GM23338 (cell line): Measurements from ENCODE around the gene CRYBB3. TPM values are rescaled to one million over a fixed set of nuclear protein-coding genes. Genes with fewer than 3 reads are reported as not detected.
A peak's percentile ranks its signal among the peaks of the same experiment; 100 is the strongest.
"Not testable (repeated sequence)": the region's sequence is repeated elsewhere in the genome, so short reads cannot be mapped to it uniquely, and the experiment has no call there.

Source experiments
- ATAC-seq: fragments of 200-7000 bp; cut with Tn5 transposase; 3 replicates; pipeline ENCODE4 v1.9.1; 2020
- DNase-seq: peaks from one replicate; pipeline ENCODE4 v3.0.0-alpha.2; 2015; ENCODE audit warnings: low spot score
- H2AFZ ChIP-seq: fragments of 200-600 bp; sonication (generic); 2 replicates; pipeline ENCODE4 v1.8.0; 2016; ENCODE audit warnings: antibody characterized with exemption, mild to moderate bottlenecking, moderate library complexity
- H3F3A ChIP-seq: fragments of 200-600 bp; sonication (generic); replicated peaks from 2 replicates; pipeline ENCODE4 v1.8.0; 2017; ENCODE audit warnings: antibody characterized with exemption, mixed run types, low read depth
- H3K27ac ChIP-seq: fragments of 200-600 bp; sonication (generic); 2 replicates; pipeline ENCODE4 v1.6.1; 2016; ENCODE audit warnings: low read depth
- H3K27me3 ChIP-seq: fragments of 200-600 bp; sonication (generic); 2 replicates; pipeline ENCODE4 v1.8.0; 2016; ENCODE audit warnings: mild to moderate bottlenecking, mixed run types, moderate library complexity; ENCODE audit not compliant: insufficient read depth
- H3K36me3 ChIP-seq: fragments of 200-600 bp; sonication (generic); 2 replicates; pipeline ENCODE4 v1.8.0; 2016; ENCODE audit warnings: mild to moderate bottlenecking; ENCODE audit not compliant: insufficient read depth
- H3K4me1 ChIP-seq: fragments of 200-600 bp; sonication (generic); 2 replicates; pipeline ENCODE4 v1.8.0; 2016; ENCODE audit warnings: mild to moderate bottlenecking, moderate library complexity; ENCODE audit not compliant: insufficient read depth
- H3K4me2 ChIP-seq: fragments of 200-600 bp; sonication (generic); 2 replicates; pipeline ENCODE4 v1.7.1; 2017; ENCODE audit warnings: mixed run types
- H3K4me3 ChIP-seq: fragments of 200-600 bp; sonication (generic); 2 replicates; pipeline ENCODE4 v1.6.1; 2016; ENCODE audit warnings: mixed run types
- H3K79me2 ChIP-seq: fragments of 200-600 bp; sonication (generic); replicated peaks from 2 replicates; pipeline ENCODE4 v1.8.0; 2017; ENCODE audit warnings: mild to moderate bottlenecking; ENCODE audit not compliant: insufficient read depth
- H3K9me2 ChIP-seq: fragments of 200-600 bp; sonication (generic); 2 replicates; pipeline ENCODE4 v1.8.0; 2017; ENCODE audit not compliant: insufficient read depth
- H4K20me1 ChIP-seq: fragments of 200-600 bp; sonication (generic); replicated peaks from 2 replicates; pipeline ENCODE4 v1.8.0; 2017; ENCODE audit warnings: mild to moderate bottlenecking; ENCODE audit not compliant: insufficient read depth
- H3K27ac Mint-ChIP-seq: 2 replicates; pipeline ENCODE4 v1.8.0; 2020; ENCODE audit warnings: inconsistent platforms, mild to moderate bottlenecking, moderate library complexity, mixed read lengths
- H3K27me3 Mint-ChIP-seq: 3 replicates; pipeline ENCODE4 v1.8.0; 2022; ENCODE audit warnings: low read depth, mild to moderate bottlenecking, moderate library complexity, mixed read lengths, inconsistent platforms; ENCODE audit not compliant: insufficient read depth, poor library complexity
- H3K36me3 Mint-ChIP-seq: 3 replicates; pipeline ENCODE4 v1.8.0; 2021; ENCODE audit warnings: low read depth, mild to moderate bottlenecking, inconsistent platforms, moderate library complexity, mixed read lengths
- H3K4me1 Mint-ChIP-seq: 3 replicates; pipeline ENCODE4 v1.8.0; 2020; ENCODE audit warnings: mild to moderate bottlenecking, inconsistent platforms, mixed read lengths
- H3K4me3 Mint-ChIP-seq: 3 replicates; pipeline ENCODE4 v1.8.0; 2021; ENCODE audit warnings: moderate library complexity, mild to moderate bottlenecking, inconsistent platforms, mixed read lengths
- H3K9me3 Mint-ChIP-seq: 3 replicates; pipeline ENCODE4 v1.8.0; 2020; ENCODE audit warnings: moderate library complexity, mild to moderate bottlenecking, inconsistent platforms, mixed read lengths
- CREB1 ChIP-seq: fragments of 250-450 bp; sonication (Bioruptor Pico); IDR thresholded peaks from 2 replicates; pipeline ENCODE4 v1.5.0; 2020; ENCODE audit warnings: low read depth, mild to moderate bottlenecking, moderate library complexity
- CTCF ChIP-seq, 2 experiments: fragments of 200-600 bp in 1 of 2; sonication (generic) in 1 of 2; conservative IDR thresholded peaks; 2 replicates each; pipeline versions ENCODE4 v1.5.1 to v1.6.1; 2016 to 2017; ENCODE audit warnings: antibody characterized with exemption in 2 of 2, low read depth in 2 of 2, mild to moderate bottlenecking in 2 of 2, moderate library complexity in 1 of 2
- ETS1 ChIP-seq: IDR thresholded peaks from 2 replicates; pipeline ENCODE4 v1.6.1; 2016; ENCODE audit warnings: antibody characterized with exemption
- EZH2 ChIP-seq: fragments of 200-600 bp; sonication (generic); IDR thresholded peaks from one replicate; pipeline ENCODE4 v1.8.0; 2017; ENCODE audit warnings: antibody characterized with exemption, mild to moderate bottlenecking, low read depth; ENCODE audit not compliant: unreplicated experiment
- NANOG ChIP-seq: IDR thresholded peaks from 2 replicates; pipeline ENCODE4 v1.6.1; 2016; ENCODE audit warnings: antibody characterized with exemption, borderline replicate concordance
- POLR2AphosphoS5 ChIP-seq: IDR thresholded peaks from 2 replicates; pipeline ENCODE4 v1.6.1; 2016; ENCODE audit warnings: antibody characterized with exemption, low read depth
- polyA plus RNA-seq: library from polyadenylated mRNA; unstranded; fragments of >200 nt; fragmentation: Nextera tagmentation; extraction: Ambion mirVana; gene quantifications from 2 replicates; pipeline ENCODE4 v1.2.1, GENCODE V29; 2016
- total RNA-seq: library from RNA; depleted of rRNA; stranded (reverse); fragments of >200 nt; shearing (Covaris generic); gene quantifications from 2 replicates; pipeline ENCODE4 v1.2.3, GENCODE V29; 2014
- TF ChIP-seq, protein P1 (sequence below): fragments of 250-450 bp; sonication (Bioruptor Pico); IDR thresholded peaks from 2 replicates; pipeline ENCODE4 v1.5.0; 2020; ENCODE audit warnings: mild to moderate bottlenecking, moderate library complexity

Gene CRYBB3
- total and polyA plus RNA-seq, 2 experiments from 2014 or later, result 0.28 TPM; not detected in 1

DNA sequence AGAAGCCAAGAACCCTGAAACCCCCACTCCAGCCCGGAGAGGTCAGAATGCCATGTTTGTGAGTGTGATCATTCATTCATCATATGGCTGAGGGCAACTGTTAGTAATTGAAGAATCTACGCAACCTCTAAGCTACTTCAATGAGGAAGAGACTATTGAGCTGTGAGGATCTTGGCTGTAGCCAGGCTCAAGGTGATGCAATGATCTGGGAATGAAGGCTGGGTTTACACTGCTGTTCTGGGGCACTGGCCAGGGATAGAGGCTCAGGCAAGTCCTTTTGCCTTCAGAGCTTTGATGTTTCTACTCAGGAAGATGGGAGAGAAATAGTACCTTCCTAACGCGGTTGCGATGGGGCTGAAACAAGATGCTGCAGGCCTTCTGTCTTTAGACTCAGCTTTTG, 32.6 kb downstream of the CRYBB3 start (continued):
- TF ChIP-seq CTCF (conservative IDR thresholded peaks at IDR 0.05; ENCODE audit: low read depth in 2 of 2) (no peak), EZH2 (no peak), ETS1 (no peak), NANOG (no peak), POLR2AphosphoS5 (no peak)

GRCh38 chr22:25233706-25234105, 34.0 kb downstream of the CRYBB3 start:
- H3K4me2 ChIP-seq, H3K9me2 ChIP-seq, H3K79me2 ChIP-seq, H3K27ac Mint-ChIP-seq, H3K9me3 Mint-ChIP-seq, H3K27me3 Mint-ChIP-seq, H3K27ac ChIP-seq, H4K20me1 ChIP-seq, H3K27me3 ChIP-seq, H3K4me1 Mint-ChIP-seq, H3K4me1 ChIP-seq, ATAC-seq, H2AFZ ChIP-seq, H3K4me3 Mint-ChIP-seq, H3F3A ChIP-seq, H3K36me3 Mint-ChIP-seq, DNase-seq, H3K4me3 ChIP-seq, H3K36me3 ChIP-seq: not testable (repeated sequence)

DNA sequence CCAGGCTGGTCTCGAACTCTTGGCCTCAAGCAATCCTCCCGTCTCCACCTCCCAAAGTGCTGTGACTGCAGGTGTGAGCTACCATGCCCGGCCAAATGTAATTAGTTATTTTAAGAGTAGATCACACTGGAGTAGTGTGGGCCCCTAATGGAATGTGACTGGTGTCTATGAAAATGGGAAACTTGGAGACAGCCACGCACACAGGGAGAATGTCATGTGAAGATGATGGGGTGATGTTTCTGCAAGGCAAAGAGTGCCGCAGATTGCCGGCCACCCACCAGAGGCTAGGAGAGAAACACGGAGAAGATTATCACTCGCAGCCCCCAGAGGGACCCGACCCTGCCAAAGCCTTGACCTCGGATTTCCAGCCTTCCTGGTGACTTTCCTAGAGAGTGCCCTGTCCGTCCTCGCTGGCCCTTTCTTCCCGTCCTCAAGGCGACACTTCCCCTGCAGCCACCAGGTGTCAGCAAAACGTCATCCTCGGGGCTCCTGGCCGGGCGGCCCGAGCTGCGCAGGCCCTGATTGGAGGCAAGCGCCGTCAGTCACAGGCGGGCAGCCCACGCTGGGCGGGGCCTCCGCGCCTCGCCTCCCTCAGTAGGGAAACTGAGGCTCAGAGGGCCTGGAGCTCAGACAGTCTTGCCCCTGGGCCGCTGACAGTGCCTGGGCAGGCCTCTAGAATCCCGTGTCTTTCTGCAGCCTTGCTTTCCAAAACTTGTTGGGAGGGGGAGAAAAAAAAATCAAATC, 36.1 kb downstream of the CRYBB3 start:
- Histone ChIP-seq H3K27ac (no peak overlapping the region), H3K79me2 (no peaks in the 10 kb centered on the region), H4K20me1 (no peaks in the 10 kb centered on the region), H3K9me2 (no peaks in the 10 kb centered on the region), H3K36me3 (no peaks in the 10 kb centered on the region), H3K4me3 (no peak overlapping the region), H3K4me1 (no peaks in the 10 kb centered on the region), H3F3A (no peaks in the 10 kb centered on the region), H3K4me2 (peak overlapping the region; percentile 62; the same call in 1 of the 2 replicates), H3K27me3 (no peaks in the 10 kb centered on the region), H2AFZ (peak overlapping the region; percentile 96)
- Mint-ChIP-seq H3K36me3 (no peaks in the 10 kb centered on the region), H3K27me3 (peaks cover 8% of the 10 kb centered on the region), H3K4me3 (no peak overlapping the region), H3K9me3 (no peaks in the 10 kb centered on the region), H3K4me1 (no peaks in the 10 kb centered on the region), H3K27ac (no peak overlapping the region)
- ATAC-seq, result peak; percentile 95
- TF ChIP-seq, protein P1, sequence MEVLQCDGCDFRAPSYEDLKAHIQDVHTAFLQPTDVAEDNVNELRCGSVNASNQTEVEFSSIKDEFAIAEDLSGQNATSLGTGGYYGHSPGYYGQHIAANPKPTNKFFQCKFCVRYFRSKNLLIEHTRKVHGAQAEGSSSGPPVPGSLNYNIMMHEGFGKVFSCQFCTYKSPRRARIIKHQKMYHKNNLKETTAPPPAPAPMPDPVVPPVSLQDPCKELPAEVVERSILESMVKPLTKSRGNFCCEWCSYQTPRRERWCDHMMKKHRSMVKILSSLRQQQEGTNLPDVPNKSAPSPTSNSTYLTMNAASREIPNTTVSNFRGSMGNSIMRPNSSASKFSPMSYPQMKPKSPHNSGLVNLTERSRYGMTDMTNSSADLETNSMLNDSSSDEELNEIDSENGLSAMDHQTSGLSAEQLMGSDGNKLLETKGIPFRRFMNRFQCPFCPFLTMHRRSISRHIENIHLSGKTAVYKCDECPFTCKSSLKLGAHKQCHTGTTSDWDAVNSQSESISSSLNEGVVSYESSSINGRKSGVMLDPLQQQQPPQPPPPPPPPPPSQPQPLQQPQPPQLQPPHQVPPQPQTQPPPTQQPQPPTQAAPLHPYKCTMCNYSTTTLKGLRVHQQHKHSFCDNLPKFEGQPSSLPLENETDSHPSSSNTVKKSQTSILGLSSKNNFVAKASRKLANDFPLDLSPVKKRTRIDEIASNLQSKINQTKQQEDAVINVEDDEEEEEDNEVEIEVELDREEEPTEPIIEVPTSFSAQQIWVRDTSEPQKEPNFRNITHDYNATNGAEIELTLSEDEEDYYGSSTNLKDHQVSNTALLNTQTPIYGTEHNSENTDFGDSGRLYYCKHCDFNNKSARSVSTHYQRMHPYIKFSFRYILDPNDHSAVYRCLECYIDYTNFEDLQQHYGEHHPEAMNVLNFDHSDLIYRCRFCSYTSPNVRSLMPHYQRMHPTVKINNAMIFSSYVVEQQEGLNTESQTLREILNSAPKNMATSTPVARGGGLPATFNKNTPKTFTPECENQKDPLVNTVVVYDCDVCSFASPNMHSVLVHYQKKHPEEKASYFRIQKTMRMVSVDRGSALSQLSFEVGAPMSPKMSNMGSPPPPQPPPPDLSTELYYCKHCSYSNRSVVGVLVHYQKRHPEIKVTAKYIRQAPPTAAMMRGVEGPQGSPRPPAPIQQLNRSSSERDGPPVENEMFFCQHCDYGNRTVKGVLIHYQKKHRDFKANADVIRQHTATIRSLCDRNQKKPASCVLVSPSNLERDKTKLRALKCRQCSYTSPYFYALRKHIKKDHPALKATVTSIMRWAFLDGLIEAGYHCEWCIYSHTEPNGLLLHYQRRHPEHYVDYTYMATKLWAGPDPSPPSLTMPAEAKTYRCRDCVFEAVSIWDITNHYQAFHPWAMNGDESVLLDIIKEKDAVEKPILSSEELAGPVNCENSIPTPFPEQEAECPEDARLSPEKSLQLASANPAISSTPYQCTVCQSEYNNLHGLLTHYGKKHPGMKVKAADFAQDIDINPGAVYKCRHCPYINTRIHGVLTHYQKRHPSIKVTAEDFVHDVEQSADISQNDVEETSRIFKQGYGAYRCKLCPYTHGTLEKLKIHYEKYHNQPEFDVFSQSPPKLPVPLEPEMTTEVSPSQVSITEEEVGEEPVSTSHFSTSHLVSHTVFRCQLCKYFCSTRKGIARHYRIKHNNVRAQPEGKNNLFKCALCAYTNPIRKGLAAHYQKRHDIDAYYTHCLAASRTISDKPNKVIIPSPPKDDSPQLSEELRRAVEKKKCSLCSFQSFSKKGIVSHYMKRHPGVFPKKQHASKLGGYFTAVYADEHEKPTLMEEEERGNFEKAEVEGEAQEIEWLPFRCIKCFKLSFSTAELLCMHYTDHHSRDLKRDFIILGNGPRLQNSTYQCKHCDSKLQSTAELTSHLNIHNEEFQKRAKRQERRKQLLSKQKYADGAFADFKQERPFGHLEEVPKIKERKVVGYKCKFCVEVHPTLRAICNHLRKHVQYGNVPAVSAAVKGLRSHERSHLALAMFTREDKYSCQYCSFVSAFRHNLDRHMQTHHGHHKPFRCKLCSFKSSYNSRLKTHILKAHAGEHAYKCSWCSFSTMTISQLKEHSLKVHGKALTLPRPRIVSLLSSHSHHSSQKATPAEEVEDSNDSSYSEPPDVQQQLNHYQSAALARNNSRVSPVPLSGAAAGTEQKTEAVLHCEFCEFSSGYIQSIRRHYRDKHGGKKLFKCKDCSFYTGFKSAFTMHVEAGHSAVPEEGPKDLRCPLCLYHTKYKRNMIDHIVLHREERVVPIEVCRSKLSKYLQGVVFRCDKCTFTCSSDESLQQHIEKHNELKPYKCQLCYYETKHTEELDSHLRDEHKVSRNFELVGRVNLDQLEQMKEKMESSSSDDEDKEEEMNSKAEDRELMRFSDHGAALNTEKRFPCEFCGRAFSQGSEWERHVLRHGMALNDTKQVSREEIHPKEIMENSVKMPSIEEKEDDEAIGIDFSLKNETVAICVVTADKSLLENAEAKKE (CRISPR knock-in tag), result no peak
- TF ChIP-seq CREB1 (CRISPR knock-in tag), result peak; percentile 78
- TF ChIP-seq CTCF (conservative IDR thresholded peaks at IDR 0.05; ENCODE audit: low read depth in 2 of 2), result peak; percentile 83 to 96
- peak; percentile 95 for DNase-seq
